Ovary (tissue), 9 donors: Measurements from ENCODE around the gene NPAS3. TPM values are rescaled to one million over a fixed set of nuclear protein-coding genes. Genes with fewer than 3 reads are reported as not detected.

Source experiments
- DNase-seq, 5 donors: peaks; one replicate each; pipeline ENCODE4 v3.0.0-alpha.2; 2019 to 2020
- H3K27ac ChIP-seq, 2 donors: fragments of 200-600 bp; one replicate each; pipeline versions ENCODE4 v1.5.1 to v1.8.0; 2019 to 2022
- H3K27me3 ChIP-seq: fragments of 200-600 bp; one replicate; pipeline ENCODE4 v1.8.0; 2022
- H3K36me3 ChIP-seq: fragments of 200-600 bp; sonication (generic); one replicate; pipeline ENCODE4 v1.5.1; 2019
- H3K4me1 ChIP-seq: one replicate; pipeline ENCODE4 v1.8.1; 2013; ENCODE audit warnings: mild to moderate bottlenecking, moderate library complexity; ENCODE audit not compliant: insufficient read depth
- H3K4me3 ChIP-seq: fragments of 200-600 bp; sonication (generic); one replicate; pipeline ENCODE4 v1.5.1; 2017
- H3K9me3 ChIP-seq, 2 donors: fragments of 200-600 bp in 1 of 2; sonication (generic) in 1 of 2; one replicate each; pipeline versions ENCODE4 v1.5.1 to v1.8.1; 2013 to 2019; ENCODE audit warnings: mild to moderate bottlenecking in 1 of 2, moderate library complexity in 1 of 2
- CTCF ChIP-seq, 3 donors: fragments of 450-650 bp in 2 of 3; fragments of 200-600 bp in 1 of 3; IDR thresholded peaks; one replicate each; pipeline versions ENCODE4 v1.5.1 to v1.8.0; 2016 to 2022; ENCODE audit warnings: antibody characterized with exemption in 3 of 3, mild to moderate bottlenecking in 1 of 3
- EP300 ChIP-seq: sonication (generic); formaldehyde crosslinking; IDR thresholded peaks from one replicate; pipeline ENCODE4 v1.6.1; 2017; ENCODE audit warnings: antibody characterized with exemption
- POLR2A ChIP-seq: fragments of 450-650 bp; IDR thresholded peaks from one replicate; pipeline ENCODE4 v1.6.1; 2017; ENCODE audit warnings: antibody characterized with exemption, mild to moderate bottlenecking, moderate library complexity
- WGBS, 3 donors: extraction: QIAGEN DNeasy Blood & Tissue Kit in 1 of 3; methylation state at CpG; one replicate each; pipeline versions ENCODE4 v1.1.5 to v1.1.7; 2013 to 2017; 5-methylcytosine and 5-hydroxymethylcytosine counted together
- intact Hi-C, 4 donors: fragments of 100-400 bp; cut with DNase I; formaldehyde crosslinking; loops; one replicate each; pipeline versions ENCODE4 v1.11.0 to v1.15.1; 2022 to 2023
- polyA plus RNA-seq, 2 donors: library from polyadenylated mRNA; stranded (reverse); fragments of 200-250 nt in 1 of 2; fragments of 350-450 nt in 1 of 2; fragmentation: Illumina TruSeq in 1 of 2; extraction: RNeasy Lipid Tissue Mini Kit (QIAGEN cat#74804) in 1 of 2; gene quantifications; one replicate each; pipeline ENCODE4 v1.2.3, GENCODE V29; 2013 to 2014
- total RNA-seq, 7 donors: library from RNA; depleted of rRNA in 2 of 7; stranded (reverse); fragments of >200 nt in 2 of 7; fragmentation: NEBNext Ultra II Directional in 3 of 7; extraction: Animal tissue kit (Norgen Biotek cat#: 25700) in 3 of 7; gene quantifications; one replicate each; pipeline versions ENCODE4 v1.1.0 to v1.2.4, GENCODE V29; 2016 to 2023
- donor health status: DM: no; HTN: no; CAD: no; lungs with moderate emphysema.
- donor health status: DM: no; HTN: no; CAD: no.
- donor health status: Bipolar disorder and iron deficiency.
- donor health status: DM: yes; HTN: yes; CAD: no.
- donor health status: DM: no; HTN: no; CAD: no.
- donor health status: DM: yes; HTN: yes; CAD: no.

NPAS3 gene
- total and polyA plus RNA-seq, 9 donors = 1.9 to 15.4 (median 11.4) TPM

GRCh38 chr14:33755358-33755757 is 816.7 kb downstream of the NPAS3 start:
- intact Hi-C loops = no loop called here
- H3K4me1 ChIP-seq = no peaks in the 10 kb centered on the region
- WGBS, 3 donors = 81 to 82% (median 82%) methylated on average over 5 of the region's 5 CpGs

GRCh38 chr14:33756833-33757232 is 818.2 kb downstream of the NPAS3 start:
- 48 to 100% (median 89%) methylated on average over 1 of the region's 1 CpG for WGBS, 3 donors
- TF ChIP-seq CTCF (IDR thresholded peaks at IDR 0.05) (no peak), POLR2A (no peak), EP300 (no peak)
- DNase-seq = no peak
- H3K27me3 ChIP-seq = no peaks in the 10 kb centered on the region
- H3K27ac ChIP-seq = no peak overlapping the region
- no peaks in the 10 kb centered on the region for H3K4me1 ChIP-seq
- H3K36me3 ChIP-seq = no peaks in the 10 kb centered on the region
- intact Hi-C loops = no loop called here
- no peaks in the 10 kb centered on the region for H3K9me3 ChIP-seq
- no peak overlapping the region for H3K4me3 ChIP-seq

More at GRCh38 chr14:33755358-33755757, 816.7 kb downstream of the NPAS3 start:
- no peaks in the 10 kb centered on the region for H3K36me3 ChIP-seq
- H3K9me3 ChIP-seq = no peaks in the 10 kb centered on the region
- no peak for DNase-seq
- H3K27me3 ChIP-seq = no peaks in the 10 kb centered on the region
- TF ChIP-seq EP300 = no peak
- TF ChIP-seq CTCF (IDR thresholded peaks at IDR 0.05) = no peak
- TF ChIP-seq POLR2A = no peak
- H3K4me3 ChIP-seq = no peak overlapping the region
- H3K27ac ChIP-seq = no peak overlapping the region

GRCh38 chr14:33758547-33758946 is 819.9 kb downstream of the NPAS3 start:
- Histone ChIP-seq H3K9me3 (no peaks in the 10 kb centered on the region), H3K4me3 (no peak overlapping the region), H3K27ac (no peak overlapping the region), H3K36me3 (no peaks in the 10 kb centered on the region), H3K27me3 (no peaks in the 10 kb centered on the region), H3K4me1 (no peaks in the 10 kb centered on the region)
- TF ChIP-seq CTCF (IDR thresholded peaks at IDR 0.05) (no peak), POLR2A (no peak), EP300 (no peak)
- intact Hi-C loops = no loop called here
- DNase-seq = no peak

GRCh38 chr14:33762161-33762851 is 823.6 kb downstream of the NPAS3 start:
- WGBS, 3 donors = 10 to 20% (median 18%) methylated on average over 4 of the region's 4 CpGs
- Histone ChIP-seq H3K4me1 (peaks cover 2% of the 10 kb centered on the region), H3K27me3 (no peaks in the 10 kb centered on the region), H3K36me3 (no peaks in the 10 kb centered on the region), H3K9me3 (no peaks in the 10 kb centered on the region), H3K4me3 (no peak overlapping the region), H3K27ac (no peak overlapping the region)
- DNase-seq = no peak
- no peak for TF ChIP-seq EP300
- TF ChIP-seq POLR2A = no peak
- no peak for TF ChIP-seq CTCF (IDR thresholded peaks at IDR 0.05)
- intact Hi-C loops = no loop called here
